HEK293 (cell line): ENCODE measurements around the gene IQSEC1.

Experiments
- CTCF ChIP-seq: fragments of 450-650 bp; formaldehyde crosslinking; IDR thresholded peaks from 2 replicates; pipeline ENCODE4 v1.5.1; 2016; ENCODE audit warnings: missing biosample characterization, missing genetic modification characterization
- MZF1 ChIP-seq: fragments of 450-650 bp; formaldehyde crosslinking; IDR thresholded peaks from 2 replicates; pipeline ENCODE4 v1.5.1; 2017; ENCODE audit warnings: missing biosample characterization, missing genetic modification characterization, borderline replicate concordance
- PRDM4 ChIP-seq: fragments of 450-650 bp; formaldehyde crosslinking; IDR thresholded peaks from 2 replicates; pipeline ENCODE4 v1.5.1; 2017; ENCODE audit warnings: missing biosample characterization, missing genetic modification characterization
- ZFP3 ChIP-seq: fragments of 450-650 bp; formaldehyde crosslinking; IDR thresholded peaks from 2 replicates; pipeline ENCODE4 v1.5.1; 2016; ENCODE audit warnings: low read depth, missing biosample characterization, missing genetic modification characterization

GRCh38 chr3:13047296-13048165, 25.7 kb downstream of the IQSEC1 start:
- TF ChIP-seq PRDM4 (tag by site-specific recombination) (no peak), MZF1 (no peak), ZFP3 (tag by site-specific recombination) (no peak), CTCF (tag by site-specific recombination) (no peak)
